GM10266 (cell line): Measurements from ENCODE around the gene GTF3C4.
A peak's percentile ranks its signal among the peaks of the same experiment; 100 is the strongest.

Experiments
- DNase-seq: peaks from one replicate; pipeline ENCODE4 v3.0.0; 2012; ENCODE audit errors: extremely low spot score
- TF ChIP-seq, protein P1 (sequence below): IDR thresholded peaks from 2 replicates; pipeline ENCODE4 v1.5.1; 2012; ENCODE audit warnings: mild to moderate bottlenecking, low read depth; ENCODE audit not compliant: control insufficient read depth, insufficient read depth; ENCODE audit errors: missing control alignments

The GTF3C4 gene

DNA sequence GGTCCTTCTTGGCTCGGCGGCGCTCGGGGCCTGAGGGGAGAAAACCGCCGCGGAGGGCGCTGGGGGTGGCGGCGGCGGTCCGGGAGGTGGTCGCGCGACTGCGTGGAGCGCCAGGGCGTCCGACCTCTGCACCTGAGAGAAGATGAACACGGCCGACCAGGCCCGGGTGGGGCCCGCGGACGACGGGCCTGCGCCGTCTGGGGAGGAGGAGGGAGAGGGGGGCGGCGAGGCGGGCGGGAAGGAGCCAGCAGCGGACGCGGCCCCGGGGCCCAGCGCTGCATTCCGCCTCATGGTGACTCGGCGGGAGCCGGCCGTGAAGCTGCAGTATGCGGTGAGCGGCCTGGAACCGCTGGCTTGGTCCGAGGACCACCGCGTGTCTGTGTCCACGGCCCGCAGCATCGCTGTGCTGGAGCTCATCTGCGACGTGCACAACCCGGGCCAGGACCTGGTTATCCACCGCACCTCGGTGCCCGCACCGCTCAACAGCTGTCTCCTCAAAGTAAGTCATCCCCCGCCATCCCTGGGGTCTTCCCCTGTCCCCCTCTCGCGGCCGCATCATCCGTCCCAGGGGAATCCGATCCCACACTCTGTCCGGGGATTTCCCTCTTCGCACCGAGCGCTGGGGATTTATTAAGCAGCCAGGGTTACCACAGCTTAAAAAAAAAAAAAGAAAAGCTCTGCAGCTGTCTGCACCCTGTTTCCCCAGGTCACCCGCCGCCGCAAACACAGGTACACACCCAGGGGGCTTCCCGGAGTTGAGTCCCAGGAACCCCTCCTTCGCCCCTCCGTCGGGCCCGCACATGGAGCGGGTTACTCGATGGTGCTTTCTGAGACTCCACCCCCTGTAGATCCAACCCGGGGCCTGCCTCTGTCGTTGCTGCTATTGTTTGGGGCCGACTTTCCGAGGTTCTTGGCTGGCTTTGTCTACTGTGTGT, at the start of gene GTF3C4:
Gene GTF3C4 (plus strand): TSS at position 8 of the 935 bp plus-strand sequence. CDS start 135 bp downstream, at position 143.
- DNase-seq: peak; percentile 92
- TF ChIP-seq, protein P1, sequence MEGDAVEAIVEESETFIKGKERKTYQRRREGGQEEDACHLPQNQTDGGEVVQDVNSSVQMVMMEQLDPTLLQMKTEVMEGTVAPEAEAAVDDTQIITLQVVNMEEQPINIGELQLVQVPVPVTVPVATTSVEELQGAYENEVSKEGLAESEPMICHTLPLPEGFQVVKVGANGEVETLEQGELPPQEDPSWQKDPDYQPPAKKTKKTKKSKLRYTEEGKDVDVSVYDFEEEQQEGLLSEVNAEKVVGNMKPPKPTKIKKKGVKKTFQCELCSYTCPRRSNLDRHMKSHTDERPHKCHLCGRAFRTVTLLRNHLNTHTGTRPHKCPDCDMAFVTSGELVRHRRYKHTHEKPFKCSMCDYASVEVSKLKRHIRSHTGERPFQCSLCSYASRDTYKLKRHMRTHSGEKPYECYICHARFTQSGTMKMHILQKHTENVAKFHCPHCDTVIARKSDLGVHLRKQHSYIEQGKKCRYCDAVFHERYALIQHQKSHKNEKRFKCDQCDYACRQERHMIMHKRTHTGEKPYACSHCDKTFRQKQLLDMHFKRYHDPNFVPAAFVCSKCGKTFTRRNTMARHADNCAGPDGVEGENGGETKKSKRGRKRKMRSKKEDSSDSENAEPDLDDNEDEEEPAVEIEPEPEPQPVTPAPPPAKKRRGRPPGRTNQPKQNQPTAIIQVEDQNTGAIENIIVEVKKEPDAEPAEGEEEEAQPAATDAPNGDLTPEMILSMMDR: no peak

DNA sequence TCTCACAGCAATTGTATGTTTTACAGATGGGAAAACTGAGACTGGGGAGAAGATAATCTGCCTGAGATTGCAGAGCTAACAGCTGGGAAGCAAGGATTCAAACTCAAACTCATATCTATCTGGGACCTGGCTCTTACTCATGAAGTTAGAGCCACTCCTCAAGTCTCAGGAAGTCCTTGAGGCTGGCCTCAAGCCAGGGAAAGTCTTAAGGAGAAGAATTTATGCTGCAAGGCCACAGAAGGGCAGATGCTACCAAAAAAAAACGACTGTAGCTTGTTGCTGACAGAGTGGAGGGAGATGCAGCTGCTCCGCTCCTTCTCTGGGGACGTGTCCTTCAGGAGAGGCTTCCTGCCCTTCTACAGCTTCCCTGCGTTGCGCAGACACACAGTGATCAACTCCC, 48.1 kb upstream of the GTF3C4 start:
- no peak for DNase-seq
- TF ChIP-seq, protein P1: no peak

- no peak for DNase-seq
- TF ChIP-seq, protein P1: no peak
These were observed 44.0 kb upstream of the GTF3C4 start for GRCh38 chr9:132626285-132626684.

- DNase-seq: no peak
These were observed 43.2 kb upstream of the GTF3C4 start for GRCh38 chr9:132627106-132627505.

GRCh38 chr9:132627594-132627993, 42.7 kb upstream of the GTF3C4 start:
- TF ChIP-seq, protein P1: no peak
- DNase-seq: no peak

More at GRCh38 chr9:132627106-132627505, 43.2 kb upstream of the GTF3C4 start:
- TF ChIP-seq, protein P1: no peak

DNA sequence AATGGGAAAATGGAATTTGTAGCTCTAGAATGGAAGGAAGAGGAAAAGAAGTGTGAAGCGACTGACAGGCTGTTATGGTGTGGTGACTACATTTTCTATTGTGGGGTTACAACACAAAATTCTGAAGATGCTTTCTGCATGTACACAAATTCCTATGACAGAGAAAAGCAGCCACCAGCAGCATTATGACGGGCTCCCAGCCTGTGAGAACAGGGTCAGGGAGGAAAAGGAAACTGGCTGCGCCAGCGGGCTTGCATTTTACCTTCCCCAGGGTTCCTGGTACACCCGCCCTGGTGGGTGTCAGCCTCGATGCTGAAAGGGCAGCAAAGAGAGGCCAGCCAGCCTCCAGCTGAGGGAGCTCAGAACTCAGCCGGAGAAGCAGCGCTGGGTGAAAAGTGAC, 41.5 kb upstream of the GTF3C4 start:
- DNase-seq: no peak

More for the DNA sequence above, 41.5 kb upstream of the GTF3C4 start:
- TF ChIP-seq, protein P1: no peak
